Embryonic facial prominence (tissue), 1 donor: ENCODE measurements around the gene LEMD3.

ENCODE experiments used
- DNase-seq: peaks from one replicate; pipeline ENCODE4 v3.0.0-alpha.2; 2016; ENCODE audit errors: extremely low spot score

Gene LEMD3

GRCh38 chr12:65208125-65208524 lies 38.7 kb downstream of the LEMD3 start:
- DNase-seq = no peak

- no peak for DNase-seq
These were observed 39.7 kb downstream of the LEMD3 start for GRCh38 chr12:65208964-65209654.

- no peak for DNase-seq
These were observed 40.3 kb downstream of the LEMD3 start for GRCh38 chr12:65209655-65210043.

GRCh38 chr12:65217086-65217485 lies 47.7 kb downstream of the LEMD3 start:
- DNase-seq = no peak

GRCh38 chr12:65220761-65221160 lies 51.4 kb downstream of the LEMD3 start:
- no peak for DNase-seq

- DNase-seq = no peak
These were observed 60.1 kb downstream of the LEMD3 start for GRCh38 chr12:65229441-65229840.

GRCh38 chr12:65232476-65233077 lies 63.2 kb downstream of the LEMD3 start:
- no peak for DNase-seq

- no peak for DNase-seq
These were observed 67.8 kb downstream of the LEMD3 start for GRCh38 chr12:65237153-65237552.

- no peak for DNase-seq
These were observed 69.2 kb downstream of the LEMD3 start for GRCh38 chr12:65238609-65239008.

GRCh38 chr12:65248656-65249633 lies 79.6 kb downstream of the LEMD3 start:
- DNase-seq = no peak

- DNase-seq = no peak
These were observed 83.1 kb downstream of the LEMD3 start for GRCh38 chr12:65252515-65252914.

GRCh38 chr12:65257986-65258385 lies 88.6 kb downstream of the LEMD3 start:
- no peak for DNase-seq

GRCh38 chr12:65259501-65259900 lies 90.1 kb downstream of the LEMD3 start:
- DNase-seq = no peak

GRCh38 chr12:65263777-65264176 lies 94.4 kb downstream of the LEMD3 start:
- no peak for DNase-seq

- no peak for DNase-seq
These were observed 97.0 kb downstream of the LEMD3 start for GRCh38 chr12:65266408-65266807.

GRCh38 chr12:65269603-65270002 lies 100.2 kb downstream of the LEMD3 start:
- no peak for DNase-seq

GRCh38 chr12:65274602-65275272 lies 105.4 kb downstream of the LEMD3 start:
- DNase-seq = no peak

- no peak for DNase-seq
These were observed 106.2 kb downstream of the LEMD3 start for GRCh38 chr12:65275627-65276026.

GRCh38 chr12:65276916-65277530 lies 107.6 kb downstream of the LEMD3 start:
- DNase-seq = no peak

GRCh38 chr12:65277994-65278575 lies 108.7 kb downstream of the LEMD3 start:
- no peak for DNase-seq
